Breast epithelium (tissue), 4 donors: Measurements from ENCODE around the gene FAM136A. TPM values are rescaled to one million over a fixed set of nuclear protein-coding genes. Genes with fewer than 3 reads are reported as not detected.

Source experiments
- DNase-seq, 2 donors: peaks; one replicate each; pipeline ENCODE4 v3.0.0-alpha.2; 2019; ENCODE audit warnings: low spot score in 2 of 2
- H3K27ac ChIP-seq, 2 donors: fragments of 200-600 bp; sonication (generic) in 1 of 2; one replicate each; pipeline ENCODE4 v1.5.1; 2016 to 2019; ENCODE audit warnings: mild to moderate bottlenecking in 1 of 2
- H3K27me3 ChIP-seq, 2 donors: fragments of 200-600 bp; sonication (generic) in 1 of 2; one replicate each; pipeline versions ENCODE4 v1.5.1 to v1.6.0; 2017 to 2019; ENCODE audit warnings: control low read depth in 1 of 2, mild to moderate bottlenecking in 1 of 2
- H3K36me3 ChIP-seq: fragments of 200-600 bp; one replicate; pipeline ENCODE4 v1.5.1; 2019
- H3K4me1 ChIP-seq, 2 donors: fragments of 200-600 bp; sonication (generic); one replicate each; pipeline ENCODE4 v1.5.1; 2016 to 2019; ENCODE audit warnings: control low read depth in 1 of 2
- H3K4me3 ChIP-seq, 3 donors: fragments of 200-600 bp; sonication (generic); 1 replicate in 2 of 3; 2 replicates in 1 of 3; pipeline ENCODE4 v1.5.1; 2016 to 2019; ENCODE audit warnings: mild to moderate bottlenecking in 3 of 3, moderate library complexity in 2 of 3
- H3K9me3 ChIP-seq, 2 donors: fragments of 200-600 bp; sonication (generic) in 1 of 2; one replicate each; pipeline ENCODE4 v1.5.1; 2016 to 2019; ENCODE audit warnings: control low read depth in 1 of 2
- CTCF ChIP-seq, 3 donors: fragments of 450-650 bp; IDR thresholded peaks; one replicate each; pipeline ENCODE4 v1.5.1; 2016 to 2017; ENCODE audit warnings: antibody characterized with exemption in 3 of 3, mild to moderate bottlenecking in 3 of 3, moderate library complexity in 3 of 3
- POLR2A ChIP-seq: fragments of 450-650 bp; IDR thresholded peaks from one replicate; pipeline ENCODE4 v1.6.1; 2016; ENCODE audit warnings: antibody characterized with exemption, mild to moderate bottlenecking, moderate library complexity
- POLR2AphosphoS5 ChIP-seq, 3 donors: sonication (generic); formaldehyde crosslinking; IDR thresholded peaks; one replicate each; pipeline ENCODE4 v1.6.1; 2017; ENCODE audit warnings: antibody characterized with exemption in 3 of 3
- intact Hi-C: fragments of 100-400 bp; cut with DNase I; formaldehyde crosslinking; loops from one replicate; pipeline ENCODE4 v1.15.1; 2023; ENCODE audit warnings: low total_unique reads
- total RNA-seq, 3 donors: library from RNA; depleted of rRNA; stranded (reverse); fragments of >200 nt; gene quantifications; one replicate each; pipeline ENCODE4 v1.1.0, GENCODE V29; 2016

Gene FAM136A
- total RNA-seq, 3 donors from 2014 or later: 24.2 to 28.2 (median 26.9) TPM

DNA sequence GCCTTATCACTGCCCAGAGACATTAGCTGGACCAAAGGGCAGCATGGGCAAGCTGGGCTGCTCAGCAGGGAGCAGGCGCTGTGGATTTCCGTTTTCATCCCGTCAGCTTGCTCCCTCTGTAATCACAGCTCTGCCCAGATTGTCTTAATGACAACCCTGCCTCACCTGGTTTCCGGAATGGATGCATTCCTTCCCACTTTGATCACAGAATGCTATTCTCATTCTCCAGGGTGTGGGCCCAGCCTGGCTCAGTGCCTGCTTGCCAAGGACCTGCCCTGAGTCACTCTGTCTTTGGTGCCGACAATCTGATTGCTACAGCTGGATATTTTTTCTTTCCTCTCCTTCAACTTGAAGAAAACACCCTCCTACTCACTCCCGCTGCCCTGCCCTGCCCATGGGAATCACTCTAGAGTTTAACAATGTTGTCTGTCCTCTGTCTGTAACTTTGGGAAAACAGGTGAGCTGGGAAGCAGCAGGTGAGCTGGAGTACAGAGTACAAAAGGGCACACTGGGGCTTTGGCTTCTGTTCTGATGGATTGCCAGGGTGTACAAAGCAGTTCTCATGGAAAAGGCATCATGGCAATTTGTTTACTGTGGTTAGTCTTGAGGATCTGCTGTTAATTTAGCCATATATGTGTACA is 27.2 kb upstream of the FAM136A start:
- H3K9me3 ChIP-seq: no peaks in the 10 kb centered on the region
- H3K4me3 ChIP-seq: no peak overlapping the region
- intact Hi-C loops: no loop called here
- H3K36me3 ChIP-seq: no peaks in the 10 kb centered on the region
- DNase-seq: peak in 1 of 2 donors; percentile 57
- peak overlapping the region; percentile 44 to 65 for H3K27ac ChIP-seq
- H3K27me3 ChIP-seq: no peaks in the 10 kb centered on the region
- TF ChIP-seq POLR2A: no peak
- no peak for TF ChIP-seq POLR2AphosphoS5 (IDR thresholded peaks at IDR 0.05)
- TF ChIP-seq CTCF (IDR thresholded peaks at IDR 0.05): no peak
- H3K4me1 ChIP-seq: no peaks in the 10 kb centered on the region

- Histone ChIP-seq H3K27me3 (no peaks in the 10 kb centered on the region), H3K9me3 (no peaks in the 10 kb centered on the region), H3K4me1 (no peaks in the 10 kb centered on the region), H3K4me3 (no peak overlapping the region), H3K27ac (no peak overlapping the region), H3K36me3 (no peaks in the 10 kb centered on the region)
- DNase-seq: no peak
- intact Hi-C loops: no loop called here
- TF ChIP-seq CTCF (IDR thresholded peaks at IDR 0.05) (no peak), POLR2AphosphoS5 (IDR thresholded peaks at IDR 0.05) (no peak)
Observed at GRCh38 chr2:70325875-70326274, 24.0 kb upstream of the FAM136A start.

DNA sequence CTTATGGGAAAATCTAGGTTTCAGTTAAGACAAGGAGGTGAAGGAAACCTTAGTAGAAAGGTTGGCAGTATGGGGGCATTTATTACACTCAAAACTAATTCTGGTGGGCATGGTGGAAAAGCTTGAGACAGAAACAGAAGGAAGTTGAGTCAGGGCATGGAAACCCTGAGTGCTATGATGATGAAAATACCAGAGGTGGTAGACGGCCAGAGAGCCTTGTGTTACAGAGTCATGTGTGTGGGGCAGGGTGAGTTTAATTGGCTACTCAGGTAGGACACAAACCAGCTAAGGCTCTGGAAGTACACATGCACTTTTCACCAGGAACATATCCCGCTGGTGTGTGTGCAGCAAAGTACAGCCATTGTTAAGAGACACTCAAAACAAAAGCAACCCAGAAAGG is 20.7 kb upstream of the FAM136A start:
- Histone ChIP-seq H3K36me3 (no peaks in the 10 kb centered on the region), H3K9me3 (no peaks in the 10 kb centered on the region), H3K27me3 (no peaks in the 10 kb centered on the region), H3K27ac (no peak overlapping the region), H3K4me1 (no peaks in the 10 kb centered on the region), H3K4me3 (no peak overlapping the region)
- intact Hi-C loops: no loop called here
- no peak for TF ChIP-seq POLR2AphosphoS5 (IDR thresholded peaks at IDR 0.05)
- no peak for TF ChIP-seq CTCF (IDR thresholded peaks at IDR 0.05)
- TF ChIP-seq POLR2A: no peak
- DNase-seq: no peak

DNA sequence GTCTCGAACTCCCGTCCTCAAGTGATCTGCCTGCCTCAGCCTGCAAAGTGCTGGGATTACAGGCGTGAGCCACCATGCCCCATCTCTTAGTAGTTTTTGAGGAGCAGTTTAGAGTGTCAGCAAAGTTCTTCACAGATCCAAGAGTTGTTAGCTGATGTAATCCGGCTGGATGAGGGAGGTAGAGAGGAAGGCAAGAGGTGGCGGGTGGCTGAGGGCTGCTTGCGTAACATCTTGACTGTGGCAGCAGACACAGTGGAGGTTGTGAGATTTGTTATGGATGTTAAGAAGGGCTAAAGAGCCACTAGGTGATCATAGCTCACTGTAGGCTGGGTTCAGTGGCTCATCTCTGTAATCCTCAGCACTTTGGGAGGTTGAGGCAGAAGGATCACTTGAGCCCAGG is 19.5 kb upstream of the FAM136A start:
- H3K9me3 ChIP-seq: no peaks in the 10 kb centered on the region
- TF ChIP-seq CTCF (IDR thresholded peaks at IDR 0.05): no peak
- TF ChIP-seq POLR2A: no peak
- TF ChIP-seq POLR2AphosphoS5 (IDR thresholded peaks at IDR 0.05): no peak
- H3K27ac ChIP-seq: no peak overlapping the region
- intact Hi-C loops: no loop called here
- H3K4me3 ChIP-seq: no peak overlapping the region
- no peaks in the 10 kb centered on the region for H3K27me3 ChIP-seq
- no peak for DNase-seq
- H3K36me3 ChIP-seq: no peaks in the 10 kb centered on the region
- no peaks in the 10 kb centered on the region for H3K4me1 ChIP-seq

- Histone ChIP-seq H3K4me3 (no peak overlapping the region), H3K27me3 (no peaks in the 10 kb centered on the region), H3K27ac (no peak overlapping the region), H3K9me3 (no peaks in the 10 kb centered on the region), H3K36me3 (no peaks in the 10 kb centered on the region), H3K4me1 (no peaks in the 10 kb centered on the region)
- no peak for DNase-seq
- TF ChIP-seq POLR2AphosphoS5 (IDR thresholded peaks at IDR 0.05) (no peak), CTCF (IDR thresholded peaks at IDR 0.05) (no peak), POLR2A (no peak)
- intact Hi-C loops: no loop called here
Observed at GRCh38 chr2:70314640-70315039, 12.8 kb upstream of the FAM136A start.
